ENCODE results near the gene CMSS1.

Gene CMSS1

DNA sequence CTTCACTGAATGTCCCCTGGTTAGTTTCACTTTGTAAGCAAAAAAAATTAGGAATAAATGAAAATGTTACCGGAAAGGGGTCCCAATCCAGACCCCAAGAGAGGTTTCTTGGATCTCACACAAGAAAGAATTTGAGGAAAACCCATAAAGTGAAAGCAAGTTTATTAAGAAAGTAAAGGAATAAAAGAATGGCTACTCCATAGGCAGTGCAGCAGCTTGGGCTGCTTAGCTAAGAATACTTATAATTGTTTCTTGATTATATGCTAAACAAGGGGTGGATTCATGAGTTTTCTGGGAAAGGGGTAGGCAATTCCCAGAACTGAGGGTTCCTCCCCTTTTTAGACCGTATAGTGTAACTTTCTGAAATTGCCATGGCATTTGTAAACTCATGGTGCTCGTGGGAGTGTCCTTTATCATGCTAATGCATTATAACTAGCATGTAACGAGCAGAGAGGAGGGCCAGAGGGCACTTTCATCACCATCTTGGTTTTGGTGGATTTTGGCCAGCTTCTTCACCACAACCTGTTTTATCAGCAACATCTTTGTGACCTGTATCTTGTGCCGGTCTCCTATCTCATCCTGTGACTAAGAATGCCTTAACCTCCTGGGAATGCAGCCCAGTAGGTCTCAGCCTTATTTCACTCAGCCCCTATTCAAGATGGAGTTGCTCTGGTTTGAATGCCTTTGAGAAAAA lies 41.0 kb upstream of the CMSS1 start:
- peak; percentile 5 for DNase-seq (ENCODE audit: extremely low read depth, low read depth)
- H3K4me3 ChIP-seq (replicated peaks; ENCODE audit: low read depth, low read length), result no peak overlapping the region
- TF ChIP-seq, protein P1, sequence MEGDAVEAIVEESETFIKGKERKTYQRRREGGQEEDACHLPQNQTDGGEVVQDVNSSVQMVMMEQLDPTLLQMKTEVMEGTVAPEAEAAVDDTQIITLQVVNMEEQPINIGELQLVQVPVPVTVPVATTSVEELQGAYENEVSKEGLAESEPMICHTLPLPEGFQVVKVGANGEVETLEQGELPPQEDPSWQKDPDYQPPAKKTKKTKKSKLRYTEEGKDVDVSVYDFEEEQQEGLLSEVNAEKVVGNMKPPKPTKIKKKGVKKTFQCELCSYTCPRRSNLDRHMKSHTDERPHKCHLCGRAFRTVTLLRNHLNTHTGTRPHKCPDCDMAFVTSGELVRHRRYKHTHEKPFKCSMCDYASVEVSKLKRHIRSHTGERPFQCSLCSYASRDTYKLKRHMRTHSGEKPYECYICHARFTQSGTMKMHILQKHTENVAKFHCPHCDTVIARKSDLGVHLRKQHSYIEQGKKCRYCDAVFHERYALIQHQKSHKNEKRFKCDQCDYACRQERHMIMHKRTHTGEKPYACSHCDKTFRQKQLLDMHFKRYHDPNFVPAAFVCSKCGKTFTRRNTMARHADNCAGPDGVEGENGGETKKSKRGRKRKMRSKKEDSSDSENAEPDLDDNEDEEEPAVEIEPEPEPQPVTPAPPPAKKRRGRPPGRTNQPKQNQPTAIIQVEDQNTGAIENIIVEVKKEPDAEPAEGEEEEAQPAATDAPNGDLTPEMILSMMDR (IDR thresholded peaks at IDR 0.05; ENCODE audit: low read depth, low read length, missing control alignments), result no peak

GRCh38 chr3:99777210-99777549 lies 40.5 kb upstream of the CMSS1 start:
- TF ChIP-seq, protein P1 (IDR thresholded peaks at IDR 0.05; ENCODE audit: low read depth, low read length, missing control alignments), result no peak
- DNase-seq (ENCODE audit: extremely low read depth, low read depth), result no peak
- H3K4me3 ChIP-seq (replicated peaks; ENCODE audit: low read depth, low read length), result no peak overlapping the region

GRCh38 chr3:99777708-99778107 lies 40.0 kb upstream of the CMSS1 start:
- no peak for DNase-seq (ENCODE audit: extremely low read depth, low read depth)
- TF ChIP-seq, protein P1 (IDR thresholded peaks at IDR 0.05; ENCODE audit: low read depth, low read length, missing control alignments), result no peak
- H3K4me3 ChIP-seq (replicated peaks; ENCODE audit: low read depth, low read length), result no peak overlapping the region

GRCh38 chr3:99780749-99781148 lies 36.9 kb upstream of the CMSS1 start:
- no peak for DNase-seq (ENCODE audit: extremely low read depth, low read depth)
- TF ChIP-seq, protein P1 (IDR thresholded peaks at IDR 0.05; ENCODE audit: low read depth, low read length, missing control alignments), result no peak
- H3K4me3 ChIP-seq (replicated peaks; ENCODE audit: low read depth, low read length), result no peak overlapping the region

- H3K4me3 ChIP-seq (replicated peaks; ENCODE audit: low read depth, low read length), result no peak overlapping the region
- TF ChIP-seq, protein P1 (IDR thresholded peaks at IDR 0.05; ENCODE audit: low read depth, low read length, missing control alignments), result no peak
- DNase-seq (ENCODE audit: extremely low read depth, low read depth), result no peak
Observed at GRCh38 chr3:99781761-99782160, 35.9 kb upstream of the CMSS1 start.

DNA sequence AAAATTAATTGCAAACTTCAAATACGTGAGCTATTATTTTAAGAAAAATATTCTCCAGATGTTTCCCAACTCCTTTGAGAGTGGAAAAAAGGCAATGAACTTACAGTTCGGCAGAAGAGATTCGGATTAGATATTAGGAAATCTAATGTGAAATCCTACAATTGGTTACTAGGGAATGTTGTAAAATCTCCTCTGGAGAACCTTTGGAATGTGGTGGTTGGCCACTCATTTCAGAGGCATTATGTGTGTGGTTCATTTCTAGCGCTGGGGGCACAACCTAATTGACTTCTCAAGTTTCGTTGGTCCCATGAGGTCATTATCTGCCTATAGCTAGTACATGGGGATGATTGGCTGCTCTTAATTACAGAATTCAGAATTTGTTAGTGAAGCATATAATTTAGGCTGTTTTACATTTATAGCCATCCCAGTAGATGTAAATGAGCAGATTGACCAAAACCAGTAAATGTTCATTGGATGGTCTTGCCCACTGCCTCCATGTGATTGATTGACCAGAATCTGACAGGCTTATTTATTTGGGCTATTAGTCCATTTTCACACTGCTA lies 34.6 kb upstream of the CMSS1 start:
- DNase-seq (ENCODE audit: extremely low read depth, low read depth), result peak; percentile 75

More for the DNA sequence above, 34.6 kb upstream of the CMSS1 start:
- H3K4me3 ChIP-seq (replicated peaks; ENCODE audit: low read depth, low read length), result no peak overlapping the region
- TF ChIP-seq, protein P1 (IDR thresholded peaks at IDR 0.05; ENCODE audit: low read depth, low read length, missing control alignments), result no peak
